Testis (tissue), 2 donors: ENCODE measurements around the gene DNAJC22.

Experiments
- CTCF ChIP-seq, 3 experiments: fragments of 450-650 bp in 2 of 3; fragments of 200-600 bp in 1 of 3; sonication (generic) in 1 of 3; IDR thresholded peaks; one replicate each; pipeline ENCODE4 v1.5.1; 2016 to 2019; ENCODE audit warnings: antibody characterized with exemption in 3 of 3, mild to moderate bottlenecking in 2 of 3, moderate library complexity in 1 of 3
- POLR2A ChIP-seq: fragments of 450-650 bp; IDR thresholded peaks from one replicate; pipeline ENCODE4 v1.6.1; 2017; ENCODE audit warnings: antibody characterized with exemption, mild to moderate bottlenecking, moderate library complexity

DNA sequence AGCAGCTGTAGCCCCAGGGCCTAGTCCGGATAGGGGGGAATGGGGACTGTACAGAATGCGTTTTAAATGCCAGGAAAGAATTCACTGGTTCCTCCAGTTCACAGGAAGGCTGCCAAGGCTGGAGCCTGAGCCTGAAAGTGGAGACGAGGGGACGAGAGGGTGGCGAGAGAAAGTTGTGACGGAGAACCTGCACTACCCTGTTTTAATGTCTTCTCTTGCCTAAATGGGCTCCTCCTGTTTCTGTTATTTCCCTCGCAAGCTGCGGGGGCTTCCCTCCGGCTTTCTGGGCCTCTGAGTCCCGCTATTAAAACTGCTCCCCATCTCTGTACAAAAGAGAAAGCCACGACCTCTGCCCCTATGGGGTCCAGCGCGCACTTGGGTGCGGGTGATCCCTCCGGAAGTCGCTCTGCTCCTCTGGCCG is 14.2 kb upstream of the DNAJC22 start:
- no peak for TF ChIP-seq CTCF (IDR thresholded peaks at IDR 0.05)
- TF ChIP-seq POLR2A = no peak
